HG02938 (cell line): ENCODE data around the gene ERG28.
"Not testable (repeated sequence)": the region's sequence is repeated elsewhere in the genome, so short reads cannot be mapped to it uniquely, and the experiment has no call there.

Source experiments
- ATAC-seq: cut with Tn5 transposase; IDR thresholded peaks from one replicate; pipeline ENCODE4 v1.9.1; 2021; ENCODE audit warnings: mild to moderate bottlenecking, moderate library complexity; ENCODE audit not compliant: unreplicated experiment

The ERG28 gene

GRCh38 chr14:75660630-75661498 is at the start of gene ERG28, which contains the start of gene TTLL5:
ERG28 (minus strand) TSS chr14:75660876; CDS start chr14:75657502, 3,374 bp downstream.
TTLL5 (plus strand) TSS chr14:75661246; CDS start chr14:75663150, 1,904 bp downstream.
- ATAC-seq: peak; percentile 95

GRCh38 chr14:75709207-75709812 is 48.6 kb upstream of the ERG28 start:
- no peak for ATAC-seq

GRCh38 chr14:75705014-75705413 is 44.3 kb upstream of the ERG28 start:
- ATAC-seq: no peak

GRCh38 chr14:75703467-75703866 is 42.8 kb upstream of the ERG28 start:
- ATAC-seq: no peak

- no peak for ATAC-seq
These were observed 42.1 kb upstream of the ERG28 start for GRCh38 chr14:75702616-75703261.

GRCh38 chr14:75702122-75702521 is 41.4 kb upstream of the ERG28 start:
- no peak for ATAC-seq

- no peak for ATAC-seq
These were observed 39.6 kb upstream of the ERG28 start for GRCh38 chr14:75700295-75700694.

GRCh38 chr14:75699331-75699730 is 38.7 kb upstream of the ERG28 start:
- ATAC-seq: no peak

GRCh38 chr14:75697918-75698317 is 37.2 kb upstream of the ERG28 start:
- no peak for ATAC-seq

- ATAC-seq: no peak
These were observed 36.7 kb upstream of the ERG28 start for GRCh38 chr14:75697386-75697785.

GRCh38 chr14:75695025-75695424 is 34.3 kb upstream of the ERG28 start:
- not testable (repeated sequence) for ATAC-seq

GRCh38 chr14:75690010-75690409 is 29.3 kb upstream of the ERG28 start:
- no peak for ATAC-seq

GRCh38 chr14:75689012-75689411 is 28.3 kb upstream of the ERG28 start:
- no peak for ATAC-seq

GRCh38 chr14:75685910-75686309 is 25.2 kb upstream of the ERG28 start:
- no peak for ATAC-seq

- no peak for ATAC-seq
These were observed 14.7 kb upstream of the ERG28 start for GRCh38 chr14:75675265-75675960.

GRCh38 chr14:75673345-75674035 is 12.8 kb upstream of the ERG28 start:
- peak; percentile 56 for ATAC-seq

- no peak for ATAC-seq
These were observed 12.0 kb upstream of the ERG28 start for GRCh38 chr14:75672605-75673192.

GRCh38 chr14:75667099-75667765 is 6.6 kb upstream of the ERG28 start:
- no peak for ATAC-seq

GRCh38 chr14:75662966-75663365 is 2.3 kb upstream of the ERG28 start:
- no peak for ATAC-seq

GRCh38 chr14:75661499-75661814 is 781 bp upstream of the ERG28 start:
- no peak for ATAC-seq
